Type B pancreatic cell (in vitro differentiated cells): ENCODE results near the gene TMEFF1. TPM values are rescaled to one million over a fixed set of nuclear protein-coding genes. Genes with fewer than 3 reads are reported as not detected.

Experiments used
- DNase-seq: peaks from one replicate; pipeline ENCODE4 v3.0.0; 2021; ENCODE audit warnings: mixed read lengths; ENCODE audit not compliant: unreplicated experiment; ENCODE audit errors: extremely low spot score
- H3K27ac Mint-ChIP-seq: 2 replicates; pipeline ENCODE4 v1.8.0; 2021; ENCODE audit warnings: mild to moderate bottlenecking, mixed read lengths
- H3K27me3 Mint-ChIP-seq: 2 replicates; pipeline ENCODE4 v1.8.0; 2021; ENCODE audit warnings: mixed read lengths
- H3K36me3 Mint-ChIP-seq: 2 replicates; pipeline ENCODE4 v1.8.0; 2021; ENCODE audit warnings: mixed read lengths
- H3K4me1 Mint-ChIP-seq: one replicate; pipeline ENCODE4 v1.8.0; 2021; ENCODE audit warnings: mixed read lengths; ENCODE audit not compliant: unreplicated experiment
- H3K4me3 Mint-ChIP-seq: 2 replicates; pipeline ENCODE4 v1.8.0; 2021; ENCODE audit warnings: mild to moderate bottlenecking, mixed read lengths
- H3K9me3 Mint-ChIP-seq: 2 replicates; pipeline ENCODE4 v1.8.0; 2021; ENCODE audit warnings: mixed read lengths
- total RNA-seq: library from RNA; stranded (reverse); gene quantifications from 2 replicates; pipeline ENCODE4 v1.2.1, GENCODE V29; 2021; ENCODE audit warnings: low replicate concordance
- TF ChIP-seq, protein P1 (sequence below): fragments of 200-600 bp; sonication (generic); conservative IDR thresholded peaks from 2 replicates; pipeline ENCODE4 v1.5.0; 2021; ENCODE audit warnings: antibody characterized with exemption, mild to moderate bottlenecking

Gene TMEFF1
- total RNA-seq, 1 donor from 2014 or later = 30.5 TPM

DNA sequence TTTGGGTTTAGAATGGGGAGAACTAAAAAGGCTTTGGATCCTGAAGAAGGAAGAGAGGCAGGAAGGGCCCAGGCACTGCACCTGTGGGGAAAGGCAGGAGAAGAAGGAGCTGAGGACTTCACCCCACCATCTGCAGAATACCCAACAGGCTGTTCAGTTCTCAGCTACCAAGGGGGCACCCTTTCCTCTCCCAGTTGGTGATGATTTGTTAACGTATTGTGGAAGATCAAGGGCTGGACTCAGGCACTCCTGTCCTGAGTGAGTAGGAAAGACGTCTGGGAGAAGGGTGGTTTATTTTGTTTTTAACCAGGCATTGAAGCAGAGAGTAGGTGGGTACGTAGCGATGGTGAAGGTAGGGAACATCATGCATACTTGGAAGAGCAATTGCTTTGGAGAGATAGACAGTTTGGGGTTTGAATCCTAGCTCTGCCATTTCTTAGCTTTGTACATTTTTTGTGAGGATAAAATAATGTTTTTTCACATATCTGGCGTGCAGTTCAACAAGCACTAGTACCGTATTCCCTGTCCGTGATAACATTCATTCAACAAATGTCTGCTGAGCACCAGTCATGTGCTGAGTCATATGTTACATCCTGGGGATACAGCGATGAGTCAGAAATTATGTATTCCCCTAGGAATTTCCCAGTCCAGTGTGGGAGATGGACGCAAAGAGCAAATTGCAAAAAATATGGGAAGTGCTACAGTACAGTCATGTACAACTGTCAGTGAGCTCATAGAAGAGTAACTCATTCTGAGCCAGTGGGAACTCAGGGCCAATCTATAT, 43.9 kb upstream of the TMEFF1 start:
- H3K27ac Mint-ChIP-seq = peak overlapping the region; percentile 67
- TF ChIP-seq, protein P1, sequence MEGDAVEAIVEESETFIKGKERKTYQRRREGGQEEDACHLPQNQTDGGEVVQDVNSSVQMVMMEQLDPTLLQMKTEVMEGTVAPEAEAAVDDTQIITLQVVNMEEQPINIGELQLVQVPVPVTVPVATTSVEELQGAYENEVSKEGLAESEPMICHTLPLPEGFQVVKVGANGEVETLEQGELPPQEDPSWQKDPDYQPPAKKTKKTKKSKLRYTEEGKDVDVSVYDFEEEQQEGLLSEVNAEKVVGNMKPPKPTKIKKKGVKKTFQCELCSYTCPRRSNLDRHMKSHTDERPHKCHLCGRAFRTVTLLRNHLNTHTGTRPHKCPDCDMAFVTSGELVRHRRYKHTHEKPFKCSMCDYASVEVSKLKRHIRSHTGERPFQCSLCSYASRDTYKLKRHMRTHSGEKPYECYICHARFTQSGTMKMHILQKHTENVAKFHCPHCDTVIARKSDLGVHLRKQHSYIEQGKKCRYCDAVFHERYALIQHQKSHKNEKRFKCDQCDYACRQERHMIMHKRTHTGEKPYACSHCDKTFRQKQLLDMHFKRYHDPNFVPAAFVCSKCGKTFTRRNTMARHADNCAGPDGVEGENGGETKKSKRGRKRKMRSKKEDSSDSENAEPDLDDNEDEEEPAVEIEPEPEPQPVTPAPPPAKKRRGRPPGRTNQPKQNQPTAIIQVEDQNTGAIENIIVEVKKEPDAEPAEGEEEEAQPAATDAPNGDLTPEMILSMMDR = no peak
- no peak for DNase-seq
- peaks cover 12% of the 10 kb centered on the region for H3K36me3 Mint-ChIP-seq
- H3K27me3 Mint-ChIP-seq = no peaks in the 10 kb centered on the region
- peak overlapping the region; percentile 83 for H3K4me3 Mint-ChIP-seq
- peaks cover 45% of the 10 kb centered on the region for H3K4me1 Mint-ChIP-seq
- H3K9me3 Mint-ChIP-seq = no peaks in the 10 kb centered on the region

DNA sequence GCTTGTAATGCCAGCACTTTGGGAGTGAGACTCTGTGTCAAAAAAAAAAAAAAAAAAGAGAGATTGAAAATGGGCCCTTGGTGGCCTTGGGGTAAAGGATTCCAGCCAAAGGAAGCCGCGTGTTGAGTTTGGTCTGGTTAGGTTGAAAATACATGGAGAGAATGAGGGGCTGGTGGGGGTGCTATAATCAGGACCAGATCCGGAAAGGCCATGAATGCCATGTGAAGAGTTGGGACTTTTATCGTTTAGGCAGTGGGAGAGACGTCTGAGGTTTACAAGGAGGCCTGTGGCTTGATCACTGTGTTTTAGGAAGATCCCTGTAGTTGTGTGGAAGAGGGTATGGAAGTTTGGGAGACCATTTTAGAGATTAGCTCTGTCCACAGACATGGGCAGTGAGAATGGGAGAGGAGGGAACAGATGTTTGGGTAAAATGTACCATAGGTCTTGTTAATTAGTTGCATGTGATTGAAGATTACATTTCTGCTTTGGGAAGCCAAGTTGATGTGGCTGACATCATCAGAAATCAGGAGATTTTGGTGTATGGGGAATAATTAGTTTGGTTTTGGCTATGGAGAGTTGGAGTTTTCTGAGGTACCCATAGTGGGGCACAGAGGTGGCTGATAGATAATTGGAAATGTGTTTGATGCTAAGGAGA, 42.5 kb upstream of the TMEFF1 start:
- DNase-seq = no peak
- Mint-ChIP-seq H3K4me1 (peaks cover 45% of the 10 kb centered on the region), H3K27ac (no peak overlapping the region), H3K36me3 (peaks cover 17% of the 10 kb centered on the region), H3K4me3 (peak overlapping the region; percentile 27), H3K9me3 (no peaks in the 10 kb centered on the region), H3K27me3 (no peaks in the 10 kb centered on the region)
- TF ChIP-seq, protein P1 = no peak

DNA sequence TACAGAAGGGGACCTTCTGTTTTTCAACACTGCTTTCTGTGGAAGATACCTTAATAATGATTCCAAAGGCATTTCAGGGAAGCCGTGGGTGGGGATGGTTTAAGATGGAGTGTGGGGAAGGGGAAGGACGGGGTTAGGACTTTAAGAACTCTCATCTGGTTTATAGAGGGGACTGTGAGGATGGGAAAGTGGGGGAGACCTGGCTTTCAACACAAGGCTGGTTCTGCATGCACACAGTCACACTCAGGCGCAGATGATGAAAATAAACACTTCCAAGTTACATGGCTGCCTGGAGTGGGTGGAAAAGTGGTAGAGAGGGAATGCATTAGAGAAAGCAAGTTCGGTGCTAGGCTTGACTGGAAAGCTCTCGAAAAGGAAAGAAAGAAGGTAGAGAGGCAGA, 41.1 kb upstream of the TMEFF1 start:
- Mint-ChIP-seq H3K27ac (no peak overlapping the region), H3K9me3 (no peaks in the 10 kb centered on the region)

DNA sequence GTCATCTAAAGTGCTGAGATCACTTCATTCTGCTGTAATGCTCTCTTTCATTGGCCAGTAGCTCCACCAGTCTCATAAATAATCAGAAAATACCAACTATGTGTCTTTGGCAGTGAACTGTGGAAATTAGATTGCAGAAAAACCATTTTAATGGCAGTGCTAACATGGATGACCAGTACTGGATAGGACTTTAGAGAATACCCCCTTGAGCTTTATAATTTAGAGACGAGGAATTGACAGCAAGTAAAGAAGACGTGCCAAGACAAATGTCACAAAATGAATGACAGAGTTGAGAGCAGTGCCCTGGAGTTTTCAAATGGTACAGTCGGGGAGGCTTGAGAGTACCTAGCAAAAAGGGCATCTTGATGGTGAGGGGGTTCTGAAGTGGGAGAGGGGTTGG, 40.2 kb upstream of the TMEFF1 start:
- Mint-ChIP-seq H3K4me3 (peak overlapping the region; percentile 12), H3K36me3 (peaks cover 17% of the 10 kb centered on the region), H3K9me3 (no peaks in the 10 kb centered on the region), H3K27ac (peak overlapping the region; percentile 55), H3K27me3 (no peaks in the 10 kb centered on the region), H3K4me1 (peaks cover 31% of the 10 kb centered on the region)
- TF ChIP-seq, protein P1 = no peak
- no peak for DNase-seq

More for the DNA sequence above, 41.1 kb upstream of the TMEFF1 start:
- Mint-ChIP-seq H3K36me3 (peaks cover 17% of the 10 kb centered on the region), H3K27me3 (no peaks in the 10 kb centered on the region), H3K4me3 (no peak overlapping the region), H3K4me1 (peaks cover 33% of the 10 kb centered on the region)
- TF ChIP-seq, protein P1 = no peak
- no peak for DNase-seq

DNA sequence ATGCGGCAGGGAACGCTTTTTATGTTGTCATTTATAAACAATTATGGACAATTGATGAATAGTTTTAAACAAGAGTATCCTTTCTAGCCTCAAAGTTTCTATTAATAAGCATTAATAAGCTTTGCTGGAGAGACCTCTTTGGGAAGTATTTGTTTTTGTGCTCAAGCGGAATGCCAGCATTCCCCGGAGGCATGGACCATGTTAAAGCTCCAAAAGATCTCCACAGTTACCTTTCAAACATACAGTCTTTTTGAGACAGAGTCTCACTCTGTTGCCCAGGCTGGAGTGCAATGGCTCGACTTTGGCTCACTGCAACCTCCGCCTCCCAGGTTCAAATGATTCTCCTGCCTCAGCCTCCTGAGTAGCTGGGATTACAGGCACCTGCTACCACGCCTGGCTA, 36.4 kb upstream of the TMEFF1 start:
- no peak for DNase-seq
- no peaks in the 10 kb centered on the region for H3K9me3 Mint-ChIP-seq
- H3K4me3 Mint-ChIP-seq = no peak overlapping the region
- TF ChIP-seq, protein P1 = no peak
- H3K27me3 Mint-ChIP-seq = no peaks in the 10 kb centered on the region
- peaks cover 11% of the 10 kb centered on the region for H3K36me3 Mint-ChIP-seq
- peaks cover 14% of the 10 kb centered on the region for H3K4me1 Mint-ChIP-seq
- H3K27ac Mint-ChIP-seq = no peak overlapping the region
